Ascending aorta (tissue), 2 donors: ENCODE results near the gene AICDA. TPM values are rescaled to one million over a fixed set of nuclear protein-coding genes. Genes with fewer than 3 reads are reported as not detected.

Experiments
- DNase-seq, 2 donors: peaks; one replicate each; pipeline ENCODE4 v3.0.0-alpha.2; 2019; ENCODE audit warnings: low spot score in 2 of 2
- H3K27ac ChIP-seq, 2 donors: fragments of 200-600 bp; sonication (generic); one replicate each; pipeline ENCODE4 v1.5.1; 2016 to 2017; ENCODE audit warnings: mild to moderate bottlenecking in 1 of 2
- H3K27me3 ChIP-seq: fragments of 200-600 bp; sonication (generic); one replicate; pipeline ENCODE4 v1.5.1; 2017
- H3K36me3 ChIP-seq, 2 donors: fragments of 200-600 bp; sonication (generic); one replicate each; pipeline ENCODE4 v1.5.1; 2016
- H3K4me1 ChIP-seq, 2 donors: fragments of 200-600 bp; sonication (generic); one replicate each; pipeline ENCODE4 v1.5.1; 2016 to 2017; ENCODE audit warnings: mild to moderate bottlenecking in 1 of 2
- H3K4me3 ChIP-seq, 2 donors: fragments of 200-600 bp; sonication (generic); one replicate each; pipeline ENCODE4 v1.5.1; 2016 to 2017; ENCODE audit warnings: mild to moderate bottlenecking in 1 of 2
- H3K9me3 ChIP-seq, 2 donors: fragments of 200-600 bp; sonication (generic); one replicate each; pipeline ENCODE4 v1.5.1; 2016
- intact Hi-C: fragments of 100-400 bp; cut with DNase I; formaldehyde crosslinking; loops from one replicate; pipeline ENCODE4 v1.15.1; 2023
- total RNA-seq: library from RNA; depleted of rRNA; stranded (reverse); fragments of >200 nt; gene quantifications from one replicate; pipeline ENCODE4 v1.1.0, GENCODE V29; 2016
- TF ChIP-seq, protein P1 (sequence below), 3 experiments: fragments of 200-600 bp in 2 of 3; fragments of 450-650 bp in 1 of 3; sonication (generic) in 2 of 3; IDR thresholded peaks; one replicate each; pipeline ENCODE4 v1.5.1; 2016 to 2019; ENCODE audit warnings: antibody characterized with exemption in 3 of 3, mild to moderate bottlenecking in 1 of 3, moderate library complexity in 1 of 3

The AICDA gene
- total RNA-seq, 1 donor from 2014 or later = not detected

GRCh38 chr12:8606890-8607289 lies 5.8 kb downstream of the AICDA start:
- TF ChIP-seq, protein P1, sequence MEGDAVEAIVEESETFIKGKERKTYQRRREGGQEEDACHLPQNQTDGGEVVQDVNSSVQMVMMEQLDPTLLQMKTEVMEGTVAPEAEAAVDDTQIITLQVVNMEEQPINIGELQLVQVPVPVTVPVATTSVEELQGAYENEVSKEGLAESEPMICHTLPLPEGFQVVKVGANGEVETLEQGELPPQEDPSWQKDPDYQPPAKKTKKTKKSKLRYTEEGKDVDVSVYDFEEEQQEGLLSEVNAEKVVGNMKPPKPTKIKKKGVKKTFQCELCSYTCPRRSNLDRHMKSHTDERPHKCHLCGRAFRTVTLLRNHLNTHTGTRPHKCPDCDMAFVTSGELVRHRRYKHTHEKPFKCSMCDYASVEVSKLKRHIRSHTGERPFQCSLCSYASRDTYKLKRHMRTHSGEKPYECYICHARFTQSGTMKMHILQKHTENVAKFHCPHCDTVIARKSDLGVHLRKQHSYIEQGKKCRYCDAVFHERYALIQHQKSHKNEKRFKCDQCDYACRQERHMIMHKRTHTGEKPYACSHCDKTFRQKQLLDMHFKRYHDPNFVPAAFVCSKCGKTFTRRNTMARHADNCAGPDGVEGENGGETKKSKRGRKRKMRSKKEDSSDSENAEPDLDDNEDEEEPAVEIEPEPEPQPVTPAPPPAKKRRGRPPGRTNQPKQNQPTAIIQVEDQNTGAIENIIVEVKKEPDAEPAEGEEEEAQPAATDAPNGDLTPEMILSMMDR (IDR thresholded peaks at IDR 0.05) = no peak
- H3K9me3 ChIP-seq = no peaks in the 10 kb centered on the region
- no peaks in the 10 kb centered on the region for H3K36me3 ChIP-seq
- no peak for DNase-seq
- intact Hi-C loops = no loop called here
- no peaks in the 10 kb centered on the region for H3K4me1 ChIP-seq
- H3K4me3 ChIP-seq = no peak overlapping the region
- H3K27me3 ChIP-seq = no peaks in the 10 kb centered on the region
- no peak overlapping the region for H3K27ac ChIP-seq

- TF ChIP-seq, protein P1 (IDR thresholded peaks at IDR 0.05) = no peak
These were observed 7.6 kb downstream of the AICDA start for GRCh38 chr12:8605057-8605456.

DNA sequence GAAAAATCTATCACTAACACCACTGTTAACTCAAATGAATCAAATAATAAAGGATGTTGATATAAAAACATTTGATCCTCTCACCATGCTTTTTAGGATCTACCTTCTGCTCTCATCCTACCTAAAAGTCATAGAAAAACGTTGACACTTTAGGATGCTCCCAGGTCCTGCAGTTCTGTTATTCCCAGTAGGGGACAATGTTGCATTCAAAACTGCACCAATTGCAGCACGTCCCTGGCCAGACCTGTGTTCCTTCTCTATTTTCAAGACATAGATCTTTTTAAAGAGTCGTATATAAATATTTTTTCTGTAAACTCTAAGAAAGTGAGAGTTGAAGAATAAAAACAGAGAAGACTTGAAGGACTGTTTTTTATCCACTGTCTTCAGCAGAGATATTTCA lies 8.8 kb downstream of the AICDA start:
- no peaks in the 10 kb centered on the region for H3K9me3 ChIP-seq
- H3K4me1 ChIP-seq = no peaks in the 10 kb centered on the region
- no peak for DNase-seq
- no peaks in the 10 kb centered on the region for H3K36me3 ChIP-seq
- H3K27ac ChIP-seq = no peak overlapping the region
- TF ChIP-seq, protein P1 (IDR thresholded peaks at IDR 0.05) = peak in 2 of 3 experiments; percentile 27 to 34
- no peaks in the 10 kb centered on the region for H3K27me3 ChIP-seq
- intact Hi-C loops = no loop called here
- H3K4me3 ChIP-seq = peak overlapping the region in 1 of 2 donors; percentile 13

More at GRCh38 chr12:8605057-8605456, 7.6 kb downstream of the AICDA start:
- no peak for DNase-seq
- Histone ChIP-seq H3K9me3 (no peaks in the 10 kb centered on the region), H3K4me1 (no peaks in the 10 kb centered on the region), H3K27me3 (no peaks in the 10 kb centered on the region), H3K4me3 (no peak overlapping the region), H3K36me3 (no peaks in the 10 kb centered on the region), H3K27ac (no peak overlapping the region)
- intact Hi-C loops = no loop called here

DNA sequence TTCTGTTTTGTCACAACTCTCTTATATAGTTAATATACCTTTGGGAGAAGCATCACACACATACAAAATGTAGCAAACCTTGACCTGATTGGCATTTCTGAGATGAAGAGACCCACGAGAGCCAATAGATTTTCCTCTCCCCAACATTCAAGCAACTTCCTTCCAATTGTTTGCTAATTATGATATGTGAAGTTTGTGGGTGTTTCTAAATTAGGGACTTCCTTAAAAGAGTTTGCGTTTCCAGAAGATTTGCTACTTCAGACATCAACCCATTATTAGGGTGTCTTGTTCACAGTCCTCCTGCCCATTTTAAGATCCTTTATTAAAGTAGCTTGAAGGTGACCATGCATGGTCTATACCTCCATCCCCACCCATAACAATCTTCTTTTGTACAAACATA lies 9.4 kb downstream of the AICDA start:
- Histone ChIP-seq H3K9me3 (no peaks in the 10 kb centered on the region), H3K36me3 (no peaks in the 10 kb centered on the region), H3K4me3 (no peak overlapping the region), H3K27me3 (no peaks in the 10 kb centered on the region), H3K27ac (no peak overlapping the region), H3K4me1 (no peaks in the 10 kb centered on the region)
- TF ChIP-seq, protein P1 (IDR thresholded peaks at IDR 0.05) = no peak
- DNase-seq = no peak
- intact Hi-C loops = no loop called here

DNA sequence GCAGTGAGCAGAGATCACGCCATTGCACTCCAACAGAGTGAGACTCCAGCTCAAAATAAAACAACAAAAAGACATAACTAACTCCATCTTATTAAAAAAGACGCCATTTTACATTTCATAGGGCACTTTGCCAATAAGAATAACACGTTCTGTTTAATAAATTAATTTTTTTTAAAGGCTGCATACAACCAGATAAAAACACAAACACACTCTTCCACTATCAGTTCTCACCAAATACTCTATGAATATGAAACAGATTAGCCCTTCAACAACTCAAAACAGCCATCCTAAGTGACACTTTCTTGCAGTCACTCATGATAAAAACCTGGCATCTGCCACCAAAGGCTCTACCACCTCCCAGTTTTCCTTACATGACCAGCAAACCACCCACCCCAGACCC lies 16.1 kb downstream of the AICDA start:
- intact Hi-C loops = no loop called here
- Histone ChIP-seq H3K27me3 (no peaks in the 10 kb centered on the region), H3K36me3 (no peaks in the 10 kb centered on the region), H3K9me3 (no peaks in the 10 kb centered on the region), H3K27ac (no peak overlapping the region), H3K4me1 (no peaks in the 10 kb centered on the region), H3K4me3 (no peak overlapping the region)
- DNase-seq = no peak
- TF ChIP-seq, protein P1 (IDR thresholded peaks at IDR 0.05) = no peak

- Histone ChIP-seq H3K27ac (no peak overlapping the region), H3K27me3 (no peaks in the 10 kb centered on the region), H3K4me3 (no peak overlapping the region), H3K4me1 (no peaks in the 10 kb centered on the region), H3K9me3 (no peaks in the 10 kb centered on the region), H3K36me3 (no peaks in the 10 kb centered on the region)
- TF ChIP-seq, protein P1 (IDR thresholded peaks at IDR 0.05) = no peak
- intact Hi-C loops = no loop called here
- DNase-seq = no peak
These were observed 18.6 kb downstream of the AICDA start for GRCh38 chr12:8594072-8594471.
